ENCODE data around the gene MRPL32.
A peak's percentile ranks its signal among the peaks of the same experiment; 100 is the strongest.

MRPL32 gene

DNA sequence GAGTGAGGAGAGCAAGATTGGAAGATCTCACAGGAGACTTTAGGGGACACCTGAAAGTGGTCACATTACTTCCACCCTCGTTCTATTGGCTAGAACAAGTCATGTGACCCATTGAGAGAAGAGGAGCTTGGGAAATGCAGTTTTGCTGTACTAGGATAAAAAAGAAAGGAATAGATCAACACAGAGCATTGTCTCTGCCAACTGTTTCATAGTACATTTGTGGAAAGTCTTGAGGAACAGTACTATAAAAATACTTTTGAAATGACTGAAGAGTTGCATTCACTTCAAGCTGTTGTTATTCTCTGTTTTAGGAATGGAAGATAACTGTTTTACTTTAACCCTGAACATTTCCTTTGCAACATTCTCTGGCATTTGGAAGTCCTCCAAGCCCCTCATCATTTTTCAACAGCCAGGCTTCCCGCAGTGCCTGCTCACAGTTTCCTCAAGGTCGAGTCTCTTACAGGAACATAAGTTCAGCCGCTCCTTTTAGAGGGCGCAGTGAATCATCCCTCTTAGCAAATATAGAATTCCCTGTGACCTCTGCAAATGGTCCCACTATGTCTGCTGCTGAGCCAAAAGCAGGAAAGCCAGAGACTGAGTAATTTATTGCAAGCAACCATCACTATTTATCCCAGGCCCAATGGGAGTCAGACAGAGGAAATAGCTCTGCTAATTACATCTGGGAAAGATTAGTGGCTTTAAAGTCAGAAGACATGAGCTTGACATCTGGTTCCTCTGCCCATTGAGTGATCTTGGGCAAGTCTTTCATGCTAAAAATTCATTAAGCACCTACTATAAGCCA is 40.7 kb downstream of the MRPL32 start:
- peak; percentile 56 for DNase-seq

GRCh38 chr7:42976371-42976770 is 44.2 kb downstream of the MRPL32 start:
- DNase-seq, result no peak

GRCh38 chr7:42978496-42978895 is 46.3 kb downstream of the MRPL32 start:
- DNase-seq, result no peak

- no peak for DNase-seq
Observed at GRCh38 chr7:42980084-42980483, 47.9 kb downstream of the MRPL32 start.

DNA sequence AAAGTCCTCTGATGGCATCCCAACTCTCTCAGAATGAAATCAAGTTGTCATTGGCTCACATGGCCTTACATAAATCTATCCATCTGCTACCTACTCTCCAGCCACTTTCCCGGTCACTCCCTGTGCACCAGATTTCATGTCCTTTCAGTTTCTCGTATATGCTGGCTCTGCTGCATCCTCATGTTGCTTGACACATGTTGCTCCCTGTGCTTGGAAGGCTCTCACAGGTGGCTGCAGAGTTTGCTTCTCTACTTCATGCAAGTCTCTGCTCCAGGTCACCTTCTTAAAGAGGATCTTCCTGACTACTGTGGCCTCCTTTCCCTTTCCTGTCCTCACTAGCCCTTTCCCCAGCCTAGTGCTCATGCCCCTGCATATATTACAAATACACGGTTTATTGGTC is 48.3 kb downstream of the MRPL32 start:
- no peak for DNase-seq

DNA sequence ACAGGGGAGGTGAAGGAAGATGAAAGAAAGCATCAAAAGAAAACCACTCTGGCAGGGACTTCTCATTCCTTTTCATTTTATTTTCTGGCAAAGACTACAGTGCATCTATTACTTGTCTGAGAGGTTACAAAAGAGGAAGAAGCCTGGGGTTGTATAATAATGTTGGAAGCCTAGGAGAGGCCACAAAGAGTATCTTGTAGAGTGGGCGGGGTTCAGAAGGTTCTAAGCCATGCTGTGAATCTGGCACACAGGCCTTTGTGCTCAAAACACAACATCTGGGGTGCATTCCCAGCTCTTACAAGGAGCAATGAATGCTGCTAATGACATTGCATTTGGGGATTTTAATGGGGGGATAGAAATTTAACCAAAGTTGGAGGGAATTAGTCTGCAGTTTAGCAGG is 49.4 kb downstream of the MRPL32 start:
- no peak for DNase-seq

GRCh38 chr7:42982604-42983115 is 50.5 kb downstream of the MRPL32 start:
- no peak for DNase-seq

DNA sequence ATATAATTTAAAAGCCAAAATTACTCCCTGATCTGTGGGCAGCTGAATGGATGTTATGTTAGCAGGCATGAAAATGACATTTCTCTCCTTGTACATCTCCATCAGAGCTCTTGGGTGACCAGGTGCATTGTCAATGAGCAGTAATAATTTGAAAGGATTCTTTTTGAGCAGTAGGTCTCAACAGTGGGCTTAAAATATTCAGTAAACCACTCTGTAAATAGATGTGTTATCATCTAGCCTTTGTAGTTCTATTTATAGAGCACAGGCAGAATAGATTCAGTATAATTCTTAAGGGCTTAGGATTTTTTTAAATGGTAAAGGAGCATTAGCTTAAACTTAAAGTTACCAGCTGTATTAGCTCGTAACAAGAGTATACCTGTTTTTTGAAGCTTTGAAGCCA is 52.0 kb downstream of the MRPL32 start:
- DNase-seq, result no peak

DNA sequence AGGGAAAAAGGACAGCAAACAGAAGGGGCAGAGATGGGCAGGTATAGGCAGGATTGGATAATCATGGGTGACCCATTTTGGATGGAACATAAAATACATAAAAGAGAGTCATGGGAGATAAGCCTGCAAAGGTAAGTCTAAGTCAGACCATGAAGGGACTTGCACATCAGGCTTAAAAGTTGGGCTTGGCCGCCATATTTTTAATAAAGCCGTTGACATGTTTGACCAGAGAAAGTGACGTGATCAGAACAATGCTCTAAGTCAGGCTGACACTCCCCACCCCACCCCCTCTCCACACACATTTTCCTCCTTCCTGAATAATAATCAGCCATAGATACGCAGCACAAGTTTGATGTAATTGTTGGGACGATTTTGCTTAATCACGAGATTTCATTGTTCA is 54.0 kb downstream of the MRPL32 start:
- no peak for DNase-seq

DNA sequence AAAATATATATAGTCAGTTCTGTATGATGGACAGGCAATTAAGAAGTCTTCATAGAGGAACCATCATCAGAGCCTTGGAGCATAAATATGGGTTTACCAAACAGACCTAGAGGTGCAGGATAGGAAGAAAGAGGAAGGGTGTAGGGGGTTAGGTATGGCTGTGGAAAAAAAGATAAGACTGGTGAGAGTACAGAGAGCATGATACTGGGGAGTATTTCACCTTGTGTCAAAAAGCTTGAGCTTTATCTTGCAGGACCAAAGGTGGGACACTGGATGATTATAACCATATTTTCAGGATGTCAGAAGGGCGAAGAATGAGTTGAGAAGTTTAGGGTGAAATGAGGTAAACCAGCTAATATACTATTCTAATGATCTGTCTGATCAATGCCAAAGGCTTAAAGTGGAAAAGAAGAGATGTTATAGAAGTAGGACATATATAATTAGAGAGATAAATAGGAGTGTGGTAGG is 54.6 kb downstream of the MRPL32 start:
- DNase-seq, result no peak

Data from eye (tissue), 1 donor.